Karpas-422 (cell line): ENCODE data around the gene LECT2. TPM values are rescaled to one million over a fixed set of nuclear protein-coding genes. Genes with fewer than 3 reads are reported as not detected.

Experiments used
- DNase-seq: peaks from one replicate; pipeline ENCODE4 v3.0.0-alpha.2; 2015
- H2AFZ ChIP-seq: fragments of 200-600 bp; sonication (generic); 2 replicates; pipeline ENCODE4 v1.6.1; 2014; ENCODE audit warnings: antibody characterized with exemption, low read length, mixed read lengths
- H3K27ac ChIP-seq: fragments of 200-600 bp; sonication (generic); 2 replicates; pipeline ENCODE4 v1.5.1; 2014; ENCODE audit warnings: mild to moderate bottlenecking, low read length, moderate library complexity
- H3K27me3 ChIP-seq: fragments of 200-600 bp; sonication (generic); 2 replicates; pipeline ENCODE4 v1.6.1; 2014; ENCODE audit warnings: low read length, mixed read lengths
- H3K36me3 ChIP-seq: fragments of 200-600 bp; sonication (generic); 2 replicates; pipeline ENCODE4 v1.6.1; 2014; ENCODE audit warnings: low read length, mixed read lengths; ENCODE audit not compliant: insufficient read depth
- H3K4me1 ChIP-seq: fragments of 200-600 bp; sonication (generic); 2 replicates; pipeline ENCODE4 v1.6.1; 2014; ENCODE audit warnings: mild to moderate bottlenecking, low read length, mixed read lengths
- H3K4me2 ChIP-seq: fragments of 200-600 bp; sonication (generic); 2 replicates; pipeline ENCODE4 v1.6.1; 2014; ENCODE audit warnings: low read length, low read depth, mild to moderate bottlenecking; ENCODE audit not compliant: poor library complexity, severe bottlenecking
- H3K4me3 ChIP-seq: fragments of 200-600 bp; sonication (generic); 2 replicates; pipeline ENCODE4 v1.5.1; 2014; ENCODE audit warnings: mild to moderate bottlenecking, antibody characterized with exemption, low read length, mixed read lengths
- H3K79me2 ChIP-seq: fragments of 200-600 bp; sonication (generic); 2 replicates; pipeline ENCODE4 v1.6.1; 2014; ENCODE audit warnings: mild to moderate bottlenecking, low read length, mixed read lengths
- H3K9ac ChIP-seq: fragments of 200-600 bp; sonication (generic); 2 replicates; pipeline ENCODE4 v1.6.0; 2014; ENCODE audit warnings: low read length
- H3K9me2 ChIP-seq: fragments of 200-600 bp; sonication (generic), shearing (Covaris generic); replicated peaks from 2 replicates; pipeline ENCODE4 v1.6.0; 2014; ENCODE audit warnings: mild to moderate bottlenecking, low read length, moderate library complexity; ENCODE audit not compliant: insufficient read depth
- H3K9me3 ChIP-seq: fragments of 300-700, 200-600 bp; sonication (generic); 2 replicates; pipeline ENCODE4 v1.6.1; 2014; ENCODE audit warnings: low read length, mixed read lengths
- H4K20me1 ChIP-seq: fragments of 200-600 bp; sonication (generic); 2 replicates; pipeline ENCODE4 v1.6.1; 2014; ENCODE audit warnings: mild to moderate bottlenecking, antibody characterized with exemption, low read length, low read depth; ENCODE audit not compliant: insufficient read depth
- total RNA-seq: library from RNA; depleted of rRNA; stranded (reverse); fragments of >200 nt; shearing (Covaris generic); gene quantifications from 2 replicates; pipeline ENCODE4 v1.2.3, GENCODE V29; 2014; ENCODE audit warnings: low replicate concordance

LECT2 gene
- total RNA-seq, 1 experiment from 2014 or later, result not detected

DNA sequence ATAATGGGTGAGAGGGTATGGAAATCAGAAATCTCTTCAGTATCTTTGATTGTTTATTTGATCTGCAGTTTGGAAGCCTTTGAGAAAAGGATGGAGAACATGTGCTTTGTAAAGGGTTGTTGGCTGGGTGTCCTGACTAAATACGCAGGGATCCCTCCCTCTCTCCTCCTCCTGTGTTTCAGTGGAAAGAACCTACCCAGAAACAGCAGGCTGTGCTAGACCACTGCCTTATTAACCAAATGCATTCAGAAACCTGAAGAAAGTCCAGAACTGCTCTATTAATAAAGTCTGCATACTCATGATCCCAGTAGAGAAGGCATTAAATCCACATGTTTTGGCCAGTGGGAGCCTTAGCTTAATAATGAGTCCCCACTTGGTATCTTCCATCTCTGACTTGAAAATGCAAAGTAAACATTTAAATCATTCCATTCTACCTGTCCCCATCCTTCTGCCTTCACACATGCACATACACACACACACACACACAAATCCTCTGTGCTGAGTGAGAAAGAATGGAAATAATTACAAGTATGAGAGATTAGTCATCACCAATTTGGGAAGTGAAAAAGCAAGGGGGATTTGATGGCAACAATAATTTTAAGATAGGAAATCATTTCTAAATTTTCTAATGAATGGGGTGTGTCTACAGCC is 10.0 kb upstream of the LECT2 start:
- Histone ChIP-seq H3K79me2 (no peaks in the 10 kb centered on the region), H3K4me3 (no peak overlapping the region), H3K9me2 (no peaks in the 10 kb centered on the region), H4K20me1 (no peaks in the 10 kb centered on the region), H3K36me3 (no peaks in the 10 kb centered on the region), H3K9ac (no peak overlapping the region), H3K4me2 (no peak overlapping the region), H3K27me3 (no peaks in the 10 kb centered on the region), H2AFZ (no peak overlapping the region), H3K4me1 (no peaks in the 10 kb centered on the region; the same call in 1 of the 2 replicates), H3K27ac (no peak overlapping the region), H3K9me3 (no peaks in the 10 kb centered on the region)
- no peak for DNase-seq

GRCh38 chr5:135955525-135955924 is 742 bp upstream of the LECT2 start:
- no peaks in the 10 kb centered on the region for H3K9me3 ChIP-seq
- H3K36me3 ChIP-seq, result no peaks in the 10 kb centered on the region
- no peaks in the 10 kb centered on the region for H3K27me3 ChIP-seq
- H3K79me2 ChIP-seq, result no peaks in the 10 kb centered on the region
- peak overlapping the region; percentile 37; the same call in 1 of the 2 replicates for H2AFZ ChIP-seq
- no peak overlapping the region for H3K27ac ChIP-seq
- DNase-seq, result peak; percentile 59
- no peak overlapping the region for H3K9ac ChIP-seq
- no peak overlapping the region for H3K4me3 ChIP-seq
- H3K4me1 ChIP-seq, result no peaks in the 10 kb centered on the region
- H3K4me2 ChIP-seq, result no peak overlapping the region
- H3K9me2 ChIP-seq, result no peaks in the 10 kb centered on the region
- H4K20me1 ChIP-seq, result no peaks in the 10 kb centered on the region

DNA sequence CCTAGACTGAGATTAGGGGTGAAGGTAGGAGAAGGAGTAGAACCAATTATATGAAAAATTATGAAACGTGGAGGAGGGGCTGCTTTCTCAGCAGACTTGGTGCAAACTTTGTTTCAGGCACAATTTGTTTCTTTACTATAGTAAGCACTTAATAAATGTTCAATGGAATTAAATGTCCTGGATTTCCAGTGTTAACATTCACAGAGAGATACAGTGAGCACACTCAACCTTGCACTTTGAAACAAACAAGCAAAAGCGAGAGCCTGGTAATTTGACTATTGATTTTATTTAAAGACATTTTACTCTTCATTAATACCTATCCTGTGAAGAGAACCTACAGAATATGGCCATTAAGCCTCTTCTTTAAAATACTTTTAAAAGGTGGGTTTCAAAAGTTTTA is 933 bp downstream of the LECT2 start:
- Histone ChIP-seq H4K20me1 (no peaks in the 10 kb centered on the region), H3K27ac (no peak overlapping the region), H3K27me3 (no peaks in the 10 kb centered on the region), H3K79me2 (no peaks in the 10 kb centered on the region), H3K4me2 (no peak overlapping the region), H3K9ac (no peak overlapping the region), H3K9me2 (no peaks in the 10 kb centered on the region), H2AFZ (no peak overlapping the region), H3K4me3 (no peak overlapping the region), H3K9me3 (no peaks in the 10 kb centered on the region), H3K36me3 (no peaks in the 10 kb centered on the region), H3K4me1 (no peaks in the 10 kb centered on the region)
- no peak for DNase-seq

DNA sequence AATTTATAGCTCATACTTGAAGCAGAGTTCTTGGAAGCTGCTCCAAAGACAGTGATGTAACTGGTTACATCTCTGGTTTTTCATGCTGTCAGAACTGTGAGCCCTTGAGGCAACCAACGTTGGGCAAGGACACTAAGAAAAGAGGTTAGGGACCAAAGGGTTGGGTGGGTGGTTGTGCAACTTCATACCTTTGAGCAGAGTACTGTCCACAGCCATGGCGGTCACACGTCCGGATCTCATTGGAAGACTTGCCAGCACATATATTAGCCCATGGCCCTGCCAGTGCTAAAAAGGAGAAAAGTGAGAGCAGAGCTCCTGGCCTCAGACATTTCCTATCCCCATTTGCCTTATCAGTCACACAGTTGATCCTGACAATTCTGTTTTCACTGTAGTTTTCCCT is 2.1 kb downstream of the LECT2 start:
- no peaks in the 10 kb centered on the region for H3K36me3 ChIP-seq
- H3K4me3 ChIP-seq, result no peak overlapping the region
- no peak overlapping the region for H3K9ac ChIP-seq
- H3K4me2 ChIP-seq, result no peak overlapping the region
- no peak overlapping the region for H3K27ac ChIP-seq
- no peaks in the 10 kb centered on the region for H3K4me1 ChIP-seq
- no peak for DNase-seq
- no peaks in the 10 kb centered on the region for H3K79me2 ChIP-seq
- H3K9me3 ChIP-seq, result no peaks in the 10 kb centered on the region
- no peaks in the 10 kb centered on the region for H3K27me3 ChIP-seq
- no peaks in the 10 kb centered on the region for H4K20me1 ChIP-seq
- no peak overlapping the region for H2AFZ ChIP-seq
- H3K9me2 ChIP-seq, result no peaks in the 10 kb centered on the region

DNA sequence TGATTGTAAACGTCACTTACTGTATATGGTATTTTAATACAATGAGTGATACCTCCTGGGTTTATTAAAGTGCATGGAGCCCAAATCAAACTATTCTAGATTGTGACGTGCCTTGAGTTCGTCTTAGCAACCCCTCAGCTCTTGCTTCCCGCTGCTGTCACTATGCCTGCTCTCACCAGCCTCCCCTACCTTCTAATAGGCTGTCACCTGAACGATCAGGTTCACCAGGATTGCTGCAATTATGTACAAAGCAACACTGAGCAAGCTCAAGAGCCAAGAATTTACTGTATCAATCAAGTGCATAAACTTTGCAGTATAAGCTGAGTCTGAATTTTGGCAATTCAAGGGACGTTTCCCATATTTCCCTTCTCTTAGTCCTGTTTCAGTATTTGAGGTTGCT is 3.0 kb downstream of the LECT2 start:
- Histone ChIP-seq H3K27ac (no peak overlapping the region), H3K9me3 (no peaks in the 10 kb centered on the region), H3K79me2 (no peaks in the 10 kb centered on the region), H3K9ac (no peak overlapping the region), H3K4me1 (no peaks in the 10 kb centered on the region), H2AFZ (no peak overlapping the region), H4K20me1 (no peaks in the 10 kb centered on the region), H3K4me2 (no peak overlapping the region), H3K36me3 (no peaks in the 10 kb centered on the region), H3K4me3 (no peak overlapping the region), H3K9me2 (no peaks in the 10 kb centered on the region), H3K27me3 (no peaks in the 10 kb centered on the region)
- DNase-seq, result no peak

- Histone ChIP-seq H3K27me3 (no peaks in the 10 kb centered on the region), H3K4me2 (no peak overlapping the region), H3K4me1 (no peaks in the 10 kb centered on the region), H4K20me1 (no peaks in the 10 kb centered on the region), H3K9ac (no peak overlapping the region), H3K36me3 (no peaks in the 10 kb centered on the region), H3K9me3 (no peaks in the 10 kb centered on the region), H3K79me2 (no peaks in the 10 kb centered on the region), H3K27ac (no peak overlapping the region), H3K4me3 (no peak overlapping the region), H2AFZ (no peak overlapping the region), H3K9me2 (no peaks in the 10 kb centered on the region)
- no peak for DNase-seq
Measured at GRCh38 chr5:135951257-135951656, 3.5 kb downstream of the LECT2 start.

DNA sequence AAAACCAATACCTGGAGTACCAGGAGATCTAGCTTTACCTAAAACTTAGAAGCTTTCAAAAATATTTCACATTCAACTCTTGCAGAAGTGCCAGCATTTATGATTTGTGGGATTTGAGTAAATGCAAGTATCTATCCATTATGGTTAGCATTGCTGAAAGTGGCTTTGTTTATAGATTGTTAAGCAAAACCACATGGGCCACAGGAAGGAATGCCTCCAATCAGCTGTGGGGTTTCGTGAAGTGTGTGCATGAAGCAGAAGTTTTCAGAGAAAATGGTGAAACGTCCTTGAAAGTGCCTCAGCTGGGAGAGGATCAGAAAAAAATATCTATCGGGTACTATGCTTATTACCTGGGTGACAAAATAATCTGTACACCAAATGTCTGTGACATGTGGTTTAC is 4.2 kb downstream of the LECT2 start:
- H3K79me2 ChIP-seq, result no peaks in the 10 kb centered on the region
- no peak for DNase-seq
- no peaks in the 10 kb centered on the region for H3K9me2 ChIP-seq
- no peaks in the 10 kb centered on the region for H4K20me1 ChIP-seq
- H3K4me2 ChIP-seq, result no peak overlapping the region
- H3K36me3 ChIP-seq, result no peaks in the 10 kb centered on the region
- H3K27ac ChIP-seq, result no peak overlapping the region
- no peak overlapping the region for H3K9ac ChIP-seq
- H3K4me1 ChIP-seq, result no peaks in the 10 kb centered on the region
- no peak overlapping the region for H2AFZ ChIP-seq
- H3K27me3 ChIP-seq, result no peaks in the 10 kb centered on the region
- no peaks in the 10 kb centered on the region for H3K9me3 ChIP-seq
- H3K4me3 ChIP-seq, result no peak overlapping the region

GRCh38 chr5:135944967-135945560 is 9.7 kb downstream of the LECT2 start:
- Histone ChIP-seq H3K27ac (no peak overlapping the region), H2AFZ (no peak overlapping the region), H4K20me1 (no peaks in the 10 kb centered on the region), H3K4me2 (no peak overlapping the region), H3K36me3 (no peaks in the 10 kb centered on the region), H3K79me2 (no peaks in the 10 kb centered on the region), H3K27me3 (no peaks in the 10 kb centered on the region), H3K9me3 (no peaks in the 10 kb centered on the region), H3K9ac (no peak overlapping the region), H3K4me3 (no peak overlapping the region), H3K4me1 (no peaks in the 10 kb centered on the region), H3K9me2 (no peaks in the 10 kb centered on the region)
- peak; percentile 83 for DNase-seq
